NCI-H510A (cell line): ENCODE results near the gene ATP2A1.
"Not testable (repeated sequence)": the region's sequence is repeated elsewhere in the genome, so short reads cannot be mapped to it uniquely, and the experiment has no call there.

Experiments
- DNase-seq: peaks from one replicate; lab custom pipeline; 2025; lab: John Stamatoyannopoulos, UW

The ATP2A1 gene

GRCh38 chr16:28881565-28881964 is 3.3 kb downstream of the ATP2A1 start:
- DNase-seq = not testable (repeated sequence)

- peak; percentile 17 for DNase-seq
These were observed 4.4 kb downstream of the ATP2A1 start for GRCh38 chr16:28882551-28883160.

GRCh38 chr16:28883221-28883996 is 5.1 kb downstream of the ATP2A1 start:
- DNase-seq = peak; percentile 77

- no peak for DNase-seq
These were observed 5.8 kb downstream of the ATP2A1 start for GRCh38 chr16:28884045-28884444.

- no peak for DNase-seq
These were observed 8.7 kb downstream of the ATP2A1 start for GRCh38 chr16:28886945-28887344.

GRCh38 chr16:28890355-28890754 is 12.1 kb downstream of the ATP2A1 start:
- not testable (repeated sequence) for DNase-seq

- DNase-seq = no peak
These were observed 13.9 kb downstream of the ATP2A1 start for GRCh38 chr16:28891964-28892890.

GRCh38 chr16:28893291-28893690 is 15.0 kb downstream of the ATP2A1 start:
- DNase-seq = no peak

- DNase-seq = no peak
These were observed 17.3 kb downstream of the ATP2A1 start for GRCh38 chr16:28895609-28896008.

- no peak for DNase-seq
These were observed 19.5 kb downstream of the ATP2A1 start for GRCh38 chr16:28897826-28898225.

- no peak for DNase-seq
These were observed 20.0 kb downstream of the ATP2A1 start for GRCh38 chr16:28898266-28898665.

- DNase-seq = no peak
These were observed 20.7 kb downstream of the ATP2A1 start for GRCh38 chr16:28898942-28899341.

GRCh38 chr16:28899882-28900590 is 21.7 kb downstream of the ATP2A1 start:
- DNase-seq = no peak

- no peak for DNase-seq
These were observed 22.3 kb downstream of the ATP2A1 start for GRCh38 chr16:28900601-28901000.

- no peak for DNase-seq
These were observed 23.6 kb downstream of the ATP2A1 start for GRCh38 chr16:28901862-28902261.

GRCh38 chr16:28902909-28903308 is 24.6 kb downstream of the ATP2A1 start:
- DNase-seq = no peak

- DNase-seq = no peak
These were observed 25.2 kb downstream of the ATP2A1 start for GRCh38 chr16:28903344-28904042.

- DNase-seq = no peak
These were observed 26.1 kb downstream of the ATP2A1 start for GRCh38 chr16:28904363-28904762.

- DNase-seq = no peak
These were observed 26.5 kb downstream of the ATP2A1 start for GRCh38 chr16:28904828-28905227.

GRCh38 chr16:28905229-28905754 is 27.0 kb downstream of the ATP2A1 start:
- DNase-seq = no peak

GRCh38 chr16:28905800-28906372 is 27.6 kb downstream of the ATP2A1 start:
- DNase-seq = no peak
